GM18909 (cell line): ENCODE results near the gene IRF8.

Experiments
- ATAC-seq: cut with Tn5 transposase; IDR thresholded peaks from one replicate; pipeline ENCODE4 v1.9.1; 2021; ENCODE audit warnings: mild to moderate bottlenecking; ENCODE audit not compliant: unreplicated experiment, poor library complexity

IRF8 gene

GRCh38 chr16:85909932-85910853, 11.2 kb downstream of the IRF8 start:
- ATAC-seq = no peak

GRCh38 chr16:85910854-85911247, 11.9 kb downstream of the IRF8 start:
- no peak for ATAC-seq

GRCh38 chr16:85911251-85911930, 12.4 kb downstream of the IRF8 start:
- ATAC-seq = no peak

- ATAC-seq = no peak
Observed at GRCh38 chr16:85912211-85912974, 13.4 kb downstream of the IRF8 start.

GRCh38 chr16:85913141-85913601, 14.2 kb downstream of the IRF8 start:
- no peak for ATAC-seq

GRCh38 chr16:85913688-85914422, 14.9 kb downstream of the IRF8 start:
- no peak for ATAC-seq

- no peak for ATAC-seq
Observed at GRCh38 chr16:85914423-85914794, 15.4 kb downstream of the IRF8 start.

- no peak for ATAC-seq
Observed at GRCh38 chr16:85915125-85915845, 16.3 kb downstream of the IRF8 start.

- no peak for ATAC-seq
Observed at GRCh38 chr16:85916141-85916890, 17.4 kb downstream of the IRF8 start.

- ATAC-seq = no peak
Observed at GRCh38 chr16:85917012-85917411, 18.1 kb downstream of the IRF8 start.

- ATAC-seq = no peak
Observed at GRCh38 chr16:85917959-85918358, 19.0 kb downstream of the IRF8 start.

GRCh38 chr16:85918436-85918835, 19.5 kb downstream of the IRF8 start:
- no peak for ATAC-seq

- ATAC-seq = no peak
Observed at GRCh38 chr16:85919271-85920267, 20.6 kb downstream of the IRF8 start.

GRCh38 chr16:85921026-85921425, 22.1 kb downstream of the IRF8 start:
- no peak for ATAC-seq

- no peak for ATAC-seq
Observed at GRCh38 chr16:85923153-85924021, 24.4 kb downstream of the IRF8 start.

- no peak for ATAC-seq
Observed at GRCh38 chr16:85924675-85925074, 25.7 kb downstream of the IRF8 start.

GRCh38 chr16:85926370-85926769, 27.4 kb downstream of the IRF8 start:
- ATAC-seq = no peak
